HG02970 (cell line): ENCODE measurements around the gene PRSS36.
"Not testable (repeated sequence)": the region's sequence is repeated elsewhere in the genome, so short reads cannot be mapped to it uniquely, and the experiment has no call there.

Experiments
- ATAC-seq: cut with Tn5 transposase; IDR thresholded peaks from one replicate; pipeline ENCODE4 v1.9.1; 2021; ENCODE audit warnings: mild to moderate bottlenecking, moderate library complexity, moderate number of reproducible peaks; ENCODE audit not compliant: unreplicated experiment, low FRiP score

The PRSS36 gene

GRCh38 chr16:31143011-31143693 is 6.7 kb downstream of the PRSS36 start:
- no peak for ATAC-seq

GRCh38 chr16:31142109-31143010 is 7.5 kb downstream of the PRSS36 start:
- peak; percentile 89 for ATAC-seq

- no peak for ATAC-seq
Observed at GRCh38 chr16:31141489-31142108, 8.3 kb downstream of the PRSS36 start.

- not testable (repeated sequence) for ATAC-seq
Observed at GRCh38 chr16:31141071-31141469, 8.8 kb downstream of the PRSS36 start.

- ATAC-seq, result no peak
Observed at GRCh38 chr16:31138621-31139578, 11.0 kb downstream of the PRSS36 start.

- not testable (repeated sequence) for ATAC-seq
Observed at GRCh38 chr16:31136822-31137499, 12.9 kb downstream of the PRSS36 start.

GRCh38 chr16:31136287-31136662 is 13.6 kb downstream of the PRSS36 start:
- no peak for ATAC-seq

GRCh38 chr16:31135535-31136286 is 14.2 kb downstream of the PRSS36 start, which contains the start of gene PRSS8:
TSS of gene PRSS8 (minus strand) at chr16:31135727. CDS start at chr16:31135498, 229 bp downstream.
- no peak for ATAC-seq

- no peak for ATAC-seq
Observed at GRCh38 chr16:31134625-31135534, 15.0 kb downstream of the PRSS36 start.

- no peak for ATAC-seq
Observed at GRCh38 chr16:31134091-31134571, 15.7 kb downstream of the PRSS36 start.

- ATAC-seq, result no peak
Observed at GRCh38 chr16:31133046-31133501, 16.8 kb downstream of the PRSS36 start.

GRCh38 chr16:31132303-31132979 is 17.4 kb downstream of the PRSS36 start:
- ATAC-seq, result no peak

GRCh38 chr16:31131841-31132271 is 18.0 kb downstream of the PRSS36 start:
- no peak for ATAC-seq

- ATAC-seq, result no peak
Observed at GRCh38 chr16:31131416-31131815, 18.4 kb downstream of the PRSS36 start.

GRCh38 chr16:31130899-31131298 is 19.0 kb downstream of the PRSS36 start:
- no peak for ATAC-seq

GRCh38 chr16:31130336-31130891 is 19.5 kb downstream of the PRSS36 start:
- ATAC-seq, result no peak
